Measurements from ENCODE around the gene TMEM270. TPM values are rescaled to one million over a fixed set of nuclear protein-coding genes. Genes with fewer than 3 reads are reported as not detected.
A peak's percentile ranks its signal among the peaks of the same experiment; 100 is the strongest.

Gene TMEM270
- polyA plus RNA-seq, 6 donors from 2014 or later, result not detected

DNA sequence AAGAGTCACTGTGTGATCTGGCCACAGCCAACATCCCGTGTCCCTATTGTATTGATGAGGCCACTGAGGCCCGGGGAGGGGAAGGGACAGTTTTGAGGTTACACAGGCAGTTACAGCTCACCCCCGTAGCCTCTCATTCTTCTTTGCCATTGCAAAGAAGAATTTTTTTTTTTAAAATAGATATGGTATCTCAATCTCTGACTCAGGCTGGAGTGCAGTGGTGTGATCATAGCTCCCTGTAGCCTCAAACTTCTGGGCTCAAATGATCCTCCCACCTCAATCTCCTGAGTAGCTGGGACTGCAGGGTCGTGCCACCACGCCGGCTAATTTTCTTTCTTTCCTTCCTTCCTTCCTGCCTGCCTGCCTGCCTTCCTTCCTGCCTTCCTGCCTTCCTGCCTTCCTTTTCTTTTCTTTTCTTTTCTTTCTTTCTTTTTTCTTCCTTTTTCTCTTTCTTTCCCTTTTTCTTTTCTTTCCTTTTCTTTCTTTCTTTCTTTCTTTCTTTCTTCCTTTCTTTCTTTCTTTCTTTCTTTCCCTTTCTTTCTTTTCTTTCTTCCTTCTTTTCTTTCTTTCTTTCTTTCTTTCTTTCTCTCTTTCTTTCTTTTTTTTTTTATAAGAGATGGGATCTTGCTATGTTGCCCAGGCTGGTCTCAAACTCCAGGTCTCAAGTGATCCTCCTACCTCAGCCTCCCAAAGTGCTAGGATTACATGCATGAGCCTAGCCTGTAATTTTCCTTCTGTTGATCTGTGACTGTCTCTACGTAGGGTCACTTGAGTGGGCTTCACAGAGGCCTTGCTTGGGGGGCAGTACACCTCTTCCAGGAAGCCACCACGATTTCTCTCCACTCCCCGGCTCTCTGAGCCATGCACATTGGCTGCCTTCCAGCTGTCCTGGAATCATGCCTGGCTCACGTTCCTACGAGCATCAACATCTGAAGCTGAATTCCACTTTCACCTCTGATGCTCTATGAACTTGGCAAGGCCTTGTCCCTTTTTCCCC is 31.3 kb downstream of the TMEM270 start:
- H3K4me3 Mint-ChIP-seq, result no peak overlapping the region

DNA sequence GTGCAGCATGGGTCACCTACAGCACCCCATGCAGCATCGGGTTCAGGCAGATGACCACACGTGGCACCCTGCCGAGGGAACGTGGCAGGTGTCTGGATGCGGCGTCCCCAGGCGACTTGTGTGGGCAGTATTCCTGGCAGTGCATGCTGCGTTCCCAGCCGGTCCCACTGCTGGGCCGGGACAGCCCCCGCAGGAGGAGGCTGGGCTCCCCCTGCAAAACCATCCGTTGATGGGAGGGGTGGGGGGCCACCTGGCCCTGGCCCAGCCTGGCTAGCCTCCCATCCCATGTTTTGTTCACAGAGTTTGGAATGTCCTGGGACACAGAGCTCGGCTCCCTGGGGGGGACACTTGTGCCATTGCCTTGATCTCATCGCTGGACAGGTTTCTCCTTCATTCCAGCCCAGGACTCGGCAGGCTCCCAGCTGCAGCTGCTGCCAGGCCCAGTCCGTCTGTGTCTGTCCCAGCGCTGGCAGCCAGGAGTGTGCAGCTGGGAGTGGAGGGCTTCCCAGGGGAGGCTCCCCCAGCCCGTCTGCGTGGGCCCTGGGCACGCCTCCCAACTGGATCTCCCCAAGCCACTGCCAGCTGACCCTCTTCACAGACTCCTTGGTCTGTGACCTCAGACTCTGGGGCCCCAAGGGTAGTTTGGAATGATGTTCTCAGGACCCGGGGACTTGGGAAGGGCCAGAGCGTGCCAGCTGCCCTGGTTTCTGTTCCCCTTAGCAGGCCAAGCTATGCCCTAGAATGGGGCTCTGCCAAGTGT is 32.6 kb downstream of the TMEM270 start:
- no peak for ATAC-seq (ENCODE audit: low read depth in 2 of 2)
- Mint-ChIP-seq H3K4me1 (no peaks in the 10 kb centered on the region), H3K9me3 (peaks cover 0 to 28% (median 4%) of the 10 kb centered on the region in 7 donors), H3K27me3 (peaks cover 9 to 37% (median 25%) of the 10 kb centered on the region in 3 donors), H3K27ac (no peak overlapping the region), H3K4me3 (no peak overlapping the region), H3K36me3 (peaks cover 0 to 8% of the 10 kb centered on the region in 2 donors)
- no peak for DNase-seq

More for the DNA sequence above, 31.3 kb downstream of the TMEM270 start:
- peaks cover 0 to under 1% of the 10 kb centered on the region in 2 donors for H3K36me3 Mint-ChIP-seq
- H3K9me3 Mint-ChIP-seq, result peaks cover 0 to 21% (median 2%) of the 10 kb centered on the region in 7 donors
- ATAC-seq (ENCODE audit: low read depth in 2 of 2) (no peak), DNase-seq (no peak)
- H3K27me3 Mint-ChIP-seq, result peaks cover 17 to 40% (median 37%) of the 10 kb centered on the region in 3 donors
- peak overlapping the region in 2 of 6 donors; percentile 33 to 80 for H3K27ac Mint-ChIP-seq
- H3K4me1 Mint-ChIP-seq, result peaks cover 0 to 3% (median 0%) of the 10 kb centered on the region in 3 donors

DNA sequence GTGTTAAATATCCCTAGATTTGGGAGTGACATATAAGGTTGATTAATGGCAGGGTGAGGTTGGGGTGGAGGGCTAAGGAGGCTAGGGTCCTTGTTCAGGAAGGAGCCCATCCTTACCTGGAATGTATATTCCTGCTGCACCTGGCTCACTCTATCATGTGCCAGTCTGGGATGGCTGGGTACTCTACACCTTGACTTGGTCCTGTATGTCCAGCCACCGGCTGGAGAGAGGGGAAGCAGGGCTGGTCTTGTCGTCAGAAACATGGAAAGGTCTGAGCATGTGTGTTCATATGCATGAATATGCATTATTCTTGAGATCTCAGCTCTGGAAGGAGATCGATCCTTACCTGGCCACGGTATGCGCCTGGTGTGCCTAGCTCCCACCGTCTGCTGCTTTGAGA is 33.2 kb downstream of the TMEM270 start:
- no peak for DNase-seq
- ATAC-seq (ENCODE audit: low read depth in 2 of 2), result no peak
- Mint-ChIP-seq H3K4me3 (no peak overlapping the region), H3K9me3 (peaks cover 0 to 28% (median 4%) of the 10 kb centered on the region in 7 donors), H3K36me3 (peaks cover 0 to 8% of the 10 kb centered on the region in 2 donors), H3K27ac (no peak overlapping the region), H3K4me1 (no peaks in the 10 kb centered on the region), H3K27me3 (peaks cover 4 to 31% (median 21%) of the 10 kb centered on the region in 3 donors)

DNA sequence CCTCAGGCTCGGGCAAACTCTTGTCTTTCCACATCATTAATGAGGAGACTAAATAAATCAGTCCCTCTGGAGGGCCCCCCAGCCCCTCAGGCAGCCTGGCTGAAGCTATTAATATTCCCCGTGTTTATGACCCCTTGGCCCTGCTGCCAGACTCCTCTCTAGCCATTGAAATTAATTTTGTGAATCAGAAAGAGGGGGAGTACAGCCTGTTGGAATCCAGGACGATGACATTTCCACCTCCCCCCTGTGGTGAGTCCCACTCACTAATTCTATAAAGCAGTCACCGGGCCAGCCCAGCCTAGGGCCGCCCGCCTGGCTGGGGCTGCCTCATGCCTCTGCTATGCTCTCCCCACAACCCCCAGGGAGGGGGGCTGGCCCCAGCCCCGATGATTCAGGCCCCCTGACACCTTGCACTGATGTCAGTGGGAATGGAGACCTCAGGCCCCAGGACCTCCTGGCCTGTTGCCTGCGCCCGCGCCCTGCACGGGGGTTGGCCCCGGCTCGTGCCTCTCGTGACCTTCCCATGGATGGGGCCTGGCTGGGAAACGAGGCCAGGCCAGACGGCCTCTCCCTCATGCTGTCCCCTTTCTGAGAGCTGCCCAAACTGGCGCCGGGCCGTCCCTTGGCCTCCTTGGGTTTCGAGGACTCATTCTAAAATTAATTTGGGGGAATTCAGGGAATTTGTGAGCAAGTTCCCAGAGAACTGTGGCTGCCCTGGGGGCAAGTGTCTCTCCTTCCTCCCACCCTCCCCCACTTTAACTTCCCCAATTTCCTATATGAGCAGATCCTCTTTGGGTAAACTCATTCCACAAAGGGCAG is 34.0 kb downstream of the TMEM270 start:
- Mint-ChIP-seq H3K36me3 (peaks cover 0 to 8% of the 10 kb centered on the region in 2 donors), H3K4me1 (no peaks in the 10 kb centered on the region), H3K27me3 (peaks cover 4 to 29% (median 21%) of the 10 kb centered on the region in 3 donors), H3K4me3 (peak overlapping the region in 1 of 8 donors; percentile 20), H3K27ac (no peak overlapping the region), H3K9me3 (peaks cover 0 to 28% (median 4%) of the 10 kb centered on the region in 7 donors)
- DNase-seq (no peak), ATAC-seq (ENCODE audit: low read depth in 2 of 2) (no peak)

DNA sequence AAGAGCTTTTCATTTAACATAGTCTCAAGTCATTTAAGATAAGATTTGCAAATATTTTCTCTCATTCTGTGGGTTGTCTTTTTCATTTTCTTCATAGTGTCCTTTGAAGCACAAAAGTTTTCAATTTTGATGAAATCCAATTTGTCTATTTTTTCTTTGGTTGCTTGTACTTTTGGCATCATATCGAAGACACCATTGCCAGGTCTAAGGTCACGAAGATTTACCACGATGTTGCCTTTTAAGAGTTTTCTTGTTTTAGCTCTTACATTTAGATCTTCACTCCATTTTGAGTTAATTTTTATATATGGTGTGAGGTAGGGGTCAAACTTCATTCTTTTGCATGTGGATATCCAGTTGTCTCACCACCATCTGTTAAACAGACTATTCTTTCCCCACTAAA is 34.7 kb downstream of the TMEM270 start:
- H3K4me3 Mint-ChIP-seq, result no peak overlapping the region
- peaks cover 4 to 22% (median 21%) of the 10 kb centered on the region in 3 donors for H3K27me3 Mint-ChIP-seq
- H3K9me3 Mint-ChIP-seq, result peaks cover 0 to 28% (median 4%) of the 10 kb centered on the region in 7 donors
- H3K4me1 Mint-ChIP-seq, result no peaks in the 10 kb centered on the region
- DNase-seq (no peak), ATAC-seq (ENCODE audit: low read depth in 2 of 2) (no peak)
- H3K36me3 Mint-ChIP-seq, result peaks cover 0 to 8% of the 10 kb centered on the region in 2 donors
- H3K27ac Mint-ChIP-seq, result no peak overlapping the region

DNA sequence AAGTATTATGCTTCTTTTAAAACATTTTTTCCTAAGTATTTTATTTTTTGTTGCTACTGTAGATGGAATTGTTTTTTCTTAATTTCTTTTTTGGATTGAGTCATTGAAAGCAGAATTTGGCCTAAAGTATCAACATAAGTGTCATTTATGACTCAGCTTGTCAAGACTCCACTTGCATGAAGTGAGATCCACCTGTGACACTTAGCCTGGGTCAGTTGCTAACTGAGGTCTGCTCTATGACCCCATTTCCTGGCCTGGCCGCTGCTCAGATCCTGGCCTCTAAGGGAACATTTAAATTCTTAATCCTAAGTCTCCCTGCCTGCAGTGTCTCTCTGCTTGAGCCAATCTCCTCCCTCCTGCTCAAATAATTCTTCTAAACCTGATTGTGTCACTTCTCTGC is 35.5 kb downstream of the TMEM270 start:
- Mint-ChIP-seq H3K4me1 (no peaks in the 10 kb centered on the region), H3K9me3 (peaks cover 0 to 28% (median 4%) of the 10 kb centered on the region in 7 donors), H3K36me3 (peaks cover 0 to 8% of the 10 kb centered on the region in 2 donors), H3K27ac (peak overlapping the region in 1 of 6 donors; percentile 44), H3K27me3 (peaks cover 4 to 21% (median 20%) of the 10 kb centered on the region in 3 donors), H3K4me3 (no peak overlapping the region)
- ATAC-seq (ENCODE audit: low read depth in 2 of 2), result no peak
- no peak for DNase-seq

DNA sequence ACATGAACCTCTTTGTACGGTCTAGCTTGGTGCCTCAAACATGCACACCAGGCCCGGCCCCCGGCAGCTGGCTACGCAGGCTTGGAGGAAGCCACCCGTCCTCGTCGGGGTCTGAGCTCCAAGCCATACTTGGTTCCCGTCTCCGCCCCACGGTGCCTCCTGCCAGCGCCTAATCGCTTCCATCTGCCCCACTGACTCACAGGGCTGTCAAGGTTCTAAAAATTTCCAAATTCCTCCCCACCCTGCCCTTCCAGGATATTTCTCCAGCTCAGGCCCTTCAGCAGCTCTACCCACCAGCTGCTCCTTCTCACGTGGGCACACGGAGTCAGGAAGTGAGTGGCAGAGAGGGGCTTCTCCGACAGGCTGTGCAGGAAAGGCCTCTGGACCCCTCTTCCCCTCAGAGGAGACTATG is 38.8 kb downstream of the TMEM270 start:
- Mint-ChIP-seq H3K4me1 (no peaks in the 10 kb centered on the region), H3K36me3 (peaks cover 0 to 8% of the 10 kb centered on the region in 2 donors), H3K27ac (no peak overlapping the region), H3K4me3 (no peak overlapping the region), H3K9me3 (peaks cover 0 to 28% (median 4%) of the 10 kb centered on the region in 7 donors), H3K27me3 (peaks cover 2 to 5% (median 4%) of the 10 kb centered on the region in 3 donors)
- DNase-seq (no peak), ATAC-seq (ENCODE audit: low read depth in 2 of 2) (no peak)

DNA sequence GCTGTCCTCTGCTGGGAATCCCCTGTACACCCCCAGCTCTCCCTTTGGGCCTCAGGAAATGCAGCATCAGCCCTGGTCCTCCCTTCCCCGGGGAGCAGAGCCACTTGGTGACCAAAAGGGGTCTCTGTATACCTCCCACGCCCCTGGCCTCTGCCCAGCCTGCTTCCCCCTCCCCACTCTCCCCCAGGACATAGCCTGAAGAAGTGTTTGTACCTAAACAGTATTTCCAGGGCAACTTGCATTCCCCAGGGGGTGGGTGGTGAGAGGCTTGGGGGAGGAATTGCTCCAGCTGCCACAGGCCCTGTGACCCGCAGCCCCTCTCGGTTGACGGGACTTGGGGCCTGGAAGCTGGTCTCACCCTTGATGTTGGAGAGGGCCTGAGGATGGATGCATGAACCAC is 39.3 kb downstream of the TMEM270 start:
- ATAC-seq (ENCODE audit: low read depth in 2 of 2), result no peak
- Mint-ChIP-seq H3K36me3 (peaks cover 0 to 8% of the 10 kb centered on the region in 2 donors), H3K27ac (no peak overlapping the region), H3K9me3 (peaks cover 0 to 26% (median 4%) of the 10 kb centered on the region in 7 donors), H3K4me1 (no peaks in the 10 kb centered on the region), H3K27me3 (peaks cover 0 to 5% (median 4%) of the 10 kb centered on the region in 3 donors), H3K4me3 (no peak overlapping the region)
- no peak for DNase-seq

DNA sequence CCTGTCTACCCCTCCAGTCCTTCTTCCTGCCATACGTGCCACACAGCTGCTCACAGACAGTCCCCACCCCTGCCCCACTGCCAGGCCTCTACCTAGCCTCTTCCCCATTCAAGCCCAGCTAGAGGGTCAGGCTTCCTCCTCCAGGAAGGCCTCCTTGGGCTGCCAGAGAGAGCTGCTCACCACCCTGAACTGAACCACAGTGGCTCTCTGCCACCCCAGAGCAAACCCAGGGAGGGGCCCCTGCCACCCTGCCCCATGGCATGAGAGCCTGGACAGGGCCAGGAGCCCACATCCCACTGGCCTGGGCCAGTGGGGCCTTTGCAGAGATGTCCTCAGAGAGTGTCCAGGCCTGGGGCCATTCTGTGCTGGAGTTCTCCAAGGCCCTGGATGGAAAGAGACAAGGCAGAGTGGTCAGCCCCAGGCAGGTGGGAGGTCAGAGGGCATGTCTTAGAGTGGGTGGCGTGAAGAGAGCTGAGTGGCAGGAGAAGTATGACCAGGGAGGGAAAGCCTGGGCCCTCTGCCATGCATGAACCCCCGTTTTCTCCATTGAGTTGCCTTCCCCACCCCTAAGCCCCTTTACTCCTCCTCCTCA is 40.4 kb downstream of the TMEM270 start:
- Mint-ChIP-seq H3K36me3 (peaks cover 0 to 8% of the 10 kb centered on the region in 2 donors), H3K4me1 (peaks cover 0 to 3% (median 0%) of the 10 kb centered on the region in 3 donors), H3K4me3 (no peak overlapping the region), H3K27ac (no peak overlapping the region), H3K9me3 (peaks cover 0 to 16% (median 4%) of the 10 kb centered on the region in 7 donors), H3K27me3 (peaks cover 0 to 5% (median 0%) of the 10 kb centered on the region in 3 donors)
- ATAC-seq (ENCODE audit: low read depth in 2 of 2) (no peak), DNase-seq (no peak)

DNA sequence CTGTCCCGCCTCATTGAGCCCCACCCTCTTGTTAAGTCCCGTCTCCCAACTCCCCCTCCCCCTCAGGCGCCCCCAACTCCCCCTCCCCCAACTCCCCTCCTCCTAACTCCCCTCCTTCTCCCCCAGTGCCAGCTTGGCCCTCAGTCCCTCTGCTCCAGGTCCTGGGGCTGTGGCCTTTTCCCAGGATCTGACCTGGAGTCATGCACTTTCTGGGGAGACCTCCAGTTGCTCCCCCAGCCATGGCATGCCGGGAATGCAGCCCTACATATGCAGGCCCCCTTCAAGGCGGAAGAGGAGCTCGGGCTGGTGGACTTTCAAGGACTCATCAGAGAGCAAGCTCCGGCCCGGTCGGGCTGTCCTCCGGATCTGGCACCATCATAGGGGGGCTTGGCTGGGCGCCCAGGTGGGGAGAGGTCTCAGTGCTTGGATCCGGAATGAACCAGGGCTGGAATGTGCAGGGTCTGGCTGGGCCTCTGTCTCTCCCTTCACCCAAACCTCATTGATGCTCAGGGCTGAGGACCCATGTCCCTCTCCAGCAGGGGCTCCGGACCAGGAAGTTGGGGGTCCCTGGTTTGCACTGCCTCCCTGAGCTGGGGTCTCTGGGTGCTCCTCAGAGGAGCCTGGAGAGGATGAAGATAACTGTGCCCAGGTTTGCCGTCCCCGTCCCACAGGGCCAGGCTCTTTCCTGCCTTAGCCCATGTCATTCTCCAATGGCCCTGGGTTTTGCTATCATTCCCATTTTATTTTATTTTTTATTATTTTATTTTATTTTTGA is 41.1 kb downstream of the TMEM270 start:
- H3K4me3 Mint-ChIP-seq, result no peak overlapping the region
- H3K36me3 Mint-ChIP-seq, result peaks cover 0 to 8% of the 10 kb centered on the region in 2 donors
- DNase-seq (no peak), ATAC-seq (ENCODE audit: low read depth in 2 of 2) (no peak)
- peaks cover 0 to 10% (median 3%) of the 10 kb centered on the region in 7 donors for H3K9me3 Mint-ChIP-seq
- H3K27ac Mint-ChIP-seq, result no peak overlapping the region
- peaks cover 0 to 3% (median 0%) of the 10 kb centered on the region in 3 donors for H3K4me1 Mint-ChIP-seq
- peaks cover 0 to 5% (median 0%) of the 10 kb centered on the region in 3 donors for H3K27me3 Mint-ChIP-seq

DNA sequence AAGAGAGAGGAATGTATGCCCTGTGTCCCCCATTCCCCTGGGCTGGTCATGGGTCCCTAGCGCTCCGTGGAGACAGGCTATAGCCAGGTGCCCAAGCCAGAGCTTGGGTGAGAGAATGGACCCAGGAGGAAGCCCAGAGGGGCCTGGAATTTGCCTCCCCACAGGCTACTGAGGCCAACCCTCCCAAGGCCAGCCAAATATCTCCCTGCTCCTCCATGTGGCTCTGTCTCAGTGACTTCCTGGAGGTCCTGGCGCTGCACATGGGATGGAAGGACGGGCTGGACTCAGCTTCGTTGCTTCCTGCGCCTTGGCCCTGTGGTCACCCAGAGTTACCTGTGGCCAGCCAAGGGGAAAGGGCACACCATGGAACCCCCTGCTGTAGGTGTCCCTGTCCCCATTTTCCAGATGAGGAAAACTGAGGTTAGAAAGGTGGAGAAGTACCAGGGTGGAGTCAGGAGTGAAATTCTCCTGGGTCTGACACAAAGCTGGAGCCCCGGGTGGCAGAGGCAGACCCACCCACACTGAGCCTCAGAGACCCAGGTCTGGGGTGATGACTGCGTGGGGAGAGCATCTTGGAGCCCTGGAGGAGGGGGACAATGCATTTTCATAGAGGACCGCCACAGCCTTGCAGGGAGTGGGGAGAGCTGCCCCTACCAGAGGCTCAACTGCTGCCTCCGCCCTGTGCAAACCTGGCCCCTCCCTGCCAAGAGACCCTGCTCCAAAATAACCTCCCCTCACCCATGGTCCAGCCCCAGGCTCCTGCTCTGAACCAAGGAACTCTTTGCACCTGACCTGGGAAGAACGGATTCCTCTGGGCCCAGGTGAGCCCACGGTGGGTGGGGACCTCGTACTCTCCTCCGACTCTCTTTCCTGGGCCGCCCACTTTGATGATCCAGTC is 42.6 kb downstream of the TMEM270 start:
- peaks cover 0 to 3% (median under 1%) of the 10 kb centered on the region in 3 donors for H3K4me1 Mint-ChIP-seq
- no peak for ATAC-seq (ENCODE audit: low read depth in 2 of 2)
- DNase-seq, result no peak
- H3K36me3 Mint-ChIP-seq, result no peaks in the 10 kb centered on the region
- H3K4me3 Mint-ChIP-seq, result no peak overlapping the region
- H3K27me3 Mint-ChIP-seq, result no peaks in the 10 kb centered on the region
- no peak overlapping the region for H3K27ac Mint-ChIP-seq
- H3K9me3 Mint-ChIP-seq, result no peaks in the 10 kb centered on the region

Measured in naive B cell (primary cell).